Measurements from ENCODE around the gene GNB5. TPM values are rescaled to one million over a fixed set of nuclear protein-coding genes. Genes with fewer than 3 reads are reported as not detected.

Gene GNB5
- total RNA-seq, 4 donors from 2014 or later, result 0.60 to 12.7 (median 7.8) TPM

- WGBS, 2 donors (ENCODE audit: low coverage in 1 of 2), result 76 to 100% methylated on average over 1 to 8 of the region's 8 CpGs
- peaks cover 0 to 6% (median 0%) of the 10 kb centered on the region in 4 donors for H3K4me1 ChIP-seq
- in situ Hi-C loops (cut with MboI; ENCODE audit: low pct_ligation_motif_present in 1 of 4, low pct_unique_long_range_greater_than_20kb in 1 of 4, low sequenced_read_pairs in 3 of 4) (no loop called here), intact Hi-C loops (cut with DNase I; ENCODE audit: low total_unique reads) (no loop called here)
- H3K4me3 ChIP-seq, result no peak overlapping the region
- no peaks in the 10 kb centered on the region for H3K27me3 ChIP-seq
- no peak overlapping the region for H3K27ac ChIP-seq
- TF ChIP-seq POLR2A (IDR thresholded peaks at IDR 0.05) (no peak), CTCF (IDR thresholded peaks at IDR 0.05) (no peak), EP300 (IDR thresholded peaks at IDR 0.05; ENCODE audit: low read depth) (no peak), POLR2AphosphoS5 (IDR thresholded peaks at IDR 0.05) (no peak)
- H3K9me3 ChIP-seq, result no peaks in the 10 kb centered on the region
- no peak for DNase-seq
- peaks cover 0 to 6% (median 3%) of the 10 kb centered on the region in 4 donors for H3K36me3 ChIP-seq
Measured at GRCh38 chr15:52236013-52236412, 44.8 kb upstream of the GNB5 start.

DNA sequence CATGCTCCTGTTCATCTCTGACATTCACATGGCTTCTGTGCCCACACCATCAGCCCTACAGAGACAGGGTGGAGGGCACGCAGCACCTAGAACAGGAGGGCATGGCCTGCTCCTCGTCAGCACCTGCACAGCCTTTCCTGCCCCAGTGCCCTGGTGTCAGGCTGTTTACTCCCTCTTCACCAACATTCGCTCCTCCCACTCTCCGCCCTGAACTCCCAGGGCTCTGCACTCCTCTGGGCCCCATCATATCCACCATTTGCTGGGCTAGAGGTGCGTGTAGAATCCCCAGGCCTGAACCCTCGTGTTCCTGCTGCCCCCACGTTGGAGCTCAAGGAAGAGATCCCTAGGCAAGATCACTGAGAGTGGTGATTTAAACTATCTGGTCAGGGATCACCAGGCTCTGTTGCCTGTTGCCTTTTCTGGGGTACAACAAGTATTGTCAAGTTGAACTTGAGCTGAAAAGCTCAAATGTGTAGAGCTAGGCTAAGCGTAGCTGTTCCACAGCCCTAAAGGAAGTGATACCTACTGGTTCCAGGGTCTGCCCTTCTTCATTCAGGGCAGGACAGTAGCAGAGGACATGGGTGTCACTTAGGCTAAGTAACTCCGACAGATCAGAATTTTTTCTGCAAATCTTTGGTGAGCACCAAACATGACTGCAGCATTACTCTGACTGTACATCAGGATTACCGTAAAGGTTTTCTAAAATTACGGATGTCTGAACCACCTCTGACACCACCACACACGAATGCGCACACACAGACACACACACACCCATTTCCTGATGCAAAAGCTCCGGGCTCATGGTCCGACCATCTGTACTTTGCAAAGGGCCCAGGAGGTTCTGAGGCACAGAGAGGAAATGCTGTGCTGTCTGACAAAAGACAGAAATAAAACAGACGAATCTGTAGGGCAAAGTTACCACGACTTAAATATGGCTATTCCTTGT lies 43.7 kb upstream of the GNB5 start:
- TF ChIP-seq CTCF (IDR thresholded peaks at IDR 0.05), result no peak
- TF ChIP-seq POLR2A (IDR thresholded peaks at IDR 0.05), result no peak
- no peak for TF ChIP-seq POLR2AphosphoS5 (IDR thresholded peaks at IDR 0.05)
- no peak for TF ChIP-seq EP300 (IDR thresholded peaks at IDR 0.05; ENCODE audit: low read depth)
- Histone ChIP-seq H3K36me3 (peaks cover 0 to 6% (median 2%) of the 10 kb centered on the region in 4 donors), H3K27ac (peak overlapping the region in 1 of 4 donors; percentile 34), H3K9me3 (no peaks in the 10 kb centered on the region), H3K4me1 (peaks cover 0 to 6% (median 2%) of the 10 kb centered on the region in 4 donors), H3K4me3 (no peak overlapping the region), H3K27me3 (no peaks in the 10 kb centered on the region)
- 52 to 64% methylated on average over 6 to 17 of the region's 17 CpGs for WGBS, 2 donors (ENCODE audit: low coverage in 1 of 2)
- in situ Hi-C loops (cut with MboI; ENCODE audit: low pct_ligation_motif_present in 1 of 4, low pct_unique_long_range_greater_than_20kb in 1 of 4, low sequenced_read_pairs in 3 of 4) (no loop called here), intact Hi-C loops (cut with DNase I; ENCODE audit: low total_unique reads) (no loop called here)
- peak; percentile 33 for DNase-seq

GRCh38 chr15:52233405-52233804 lies 42.2 kb upstream of the GNB5 start:
- intact Hi-C loops (cut with DNase I; ENCODE audit: low total_unique reads), result no loop called here
- Histone ChIP-seq H3K4me1 (peaks cover 0 to 13% (median 5%) of the 10 kb centered on the region in 4 donors), H3K27me3 (no peaks in the 10 kb centered on the region), H3K9me3 (no peaks in the 10 kb centered on the region), H3K36me3 (peaks cover 0 to 6% (median 0%) of the 10 kb centered on the region in 4 donors), H3K27ac (peak overlapping the region in 1 of 4 donors; percentile 34), H3K4me3 (no peak overlapping the region)
- DNase-seq, result no peak
- 48 to 50% methylated on average over 4 of the region's 4 CpGs for WGBS, 2 donors (ENCODE audit: low coverage in 1 of 2)
- TF ChIP-seq CTCF (IDR thresholded peaks at IDR 0.05) (no peak), POLR2AphosphoS5 (IDR thresholded peaks at IDR 0.05) (no peak), POLR2A (IDR thresholded peaks at IDR 0.05) (no peak), EP300 (IDR thresholded peaks at IDR 0.05; ENCODE audit: low read depth) (no peak)
- in situ Hi-C loops (cut with MboI; ENCODE audit: low pct_ligation_motif_present in 1 of 4, low pct_unique_long_range_greater_than_20kb in 1 of 4, low sequenced_read_pairs in 3 of 4), result no loop called here

DNA sequence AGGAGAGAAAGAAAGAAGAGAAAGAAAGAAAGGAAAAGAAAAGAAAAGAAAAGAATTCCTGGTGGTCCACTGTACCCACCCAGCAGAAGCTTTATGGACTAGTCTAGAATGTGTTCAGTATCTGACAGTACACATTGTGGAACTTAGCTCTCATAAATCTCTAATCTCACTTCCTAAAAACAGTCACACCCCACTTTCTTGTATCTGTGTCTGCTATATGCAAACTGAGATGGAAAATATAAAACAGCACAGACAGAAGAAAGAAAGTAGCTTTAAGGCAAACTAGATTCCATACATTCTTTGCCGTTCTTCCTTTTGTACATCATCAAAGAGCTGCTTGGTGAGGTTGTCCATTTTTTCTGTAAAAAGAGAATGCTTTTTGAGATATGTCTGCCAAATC lies 41.1 kb upstream of the GNB5 start:
- H3K27ac ChIP-seq, result no peak overlapping the region
- in situ Hi-C loops (cut with MboI; ENCODE audit: low pct_ligation_motif_present in 1 of 4, low pct_unique_long_range_greater_than_20kb in 1 of 4, low sequenced_read_pairs in 3 of 4) (no loop called here), intact Hi-C loops (cut with DNase I; ENCODE audit: low total_unique reads) (no loop called here)
- DNase-seq, result no peak
- no peak overlapping the region for H3K4me3 ChIP-seq
- no peaks in the 10 kb centered on the region for H3K27me3 ChIP-seq
- peaks cover 0 to 4% (median 0%) of the 10 kb centered on the region in 4 donors for H3K36me3 ChIP-seq
- TF ChIP-seq CTCF (IDR thresholded peaks at IDR 0.05) (no peak), EP300 (IDR thresholded peaks at IDR 0.05; ENCODE audit: low read depth) (no peak), POLR2AphosphoS5 (IDR thresholded peaks at IDR 0.05) (no peak), POLR2A (IDR thresholded peaks at IDR 0.05) (no peak)
- H3K4me1 ChIP-seq, result peaks cover 0 to 13% (median 5%) of the 10 kb centered on the region in 4 donors
- WGBS, 2 donors (ENCODE audit: low coverage in 1 of 2), result 42 to 48% methylated on average over 1 of the region's 1 CpG
- H3K9me3 ChIP-seq, result no peaks in the 10 kb centered on the region
